ENCODE results near the gene R3HDM2. TPM values are rescaled to one million over a fixed set of nuclear protein-coding genes. Genes with fewer than 3 reads are reported as not detected.

Gene R3HDM2
- total and polyA plus RNA-seq, 2 donors (not counting 1 experiment from before 2014, with no cell fraction given): 104 to 129 TPM

DNA sequence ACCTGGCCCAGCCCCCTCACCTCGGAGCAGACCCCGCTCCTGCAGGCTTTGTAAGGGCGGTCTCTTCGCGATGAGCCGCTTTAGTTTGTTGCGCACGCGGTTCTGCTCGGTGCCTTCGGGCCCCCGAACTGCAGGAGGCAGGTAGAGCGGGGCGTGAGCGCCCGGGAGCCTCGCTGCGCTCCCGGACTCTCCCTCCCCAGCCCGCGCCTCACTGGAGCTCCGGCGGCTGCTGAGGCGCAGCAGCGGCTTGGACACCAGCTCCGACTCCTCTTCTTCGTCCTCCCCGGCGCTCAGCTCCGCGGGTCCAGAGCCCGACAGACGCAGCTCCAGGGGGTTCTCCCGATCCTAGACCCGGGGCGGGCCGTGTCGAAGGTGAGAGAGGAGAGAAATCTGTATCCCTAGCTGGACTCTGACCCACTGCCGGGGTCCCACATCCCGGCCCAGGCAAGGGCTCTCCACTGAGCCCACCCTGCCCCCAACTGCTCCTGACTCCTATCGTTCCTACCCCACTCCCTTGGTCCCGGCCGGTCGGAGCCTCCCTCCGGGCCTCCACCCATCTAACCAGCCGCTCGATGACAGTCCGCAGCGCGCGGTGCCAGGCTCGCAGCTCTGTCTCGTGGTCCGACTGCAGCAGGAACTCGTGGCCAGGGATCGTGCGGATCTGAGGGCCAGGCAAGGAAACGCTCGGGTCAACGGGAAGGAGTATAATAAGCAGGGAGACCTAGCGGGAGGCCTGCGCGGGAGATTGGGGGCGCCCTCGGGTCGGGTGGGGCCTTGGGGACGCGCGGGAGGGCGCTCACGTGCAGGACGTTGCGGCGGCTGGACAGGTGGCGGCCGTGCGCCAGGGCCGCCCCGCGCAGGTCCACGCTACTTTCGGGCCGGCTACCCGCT is 44.7 kb upstream of the R3HDM2 start:
- H3K36me3 ChIP-seq (replicated peaks in 1 of 2; ENCODE audit: control extremely low read depth in 1 of 2, control insufficient read depth in 1 of 2, extremely low read depth in 1 of 2, insufficient read depth in 2 of 2, low read length in 1 of 2): peaks cover 2 to 44% of the 10 kb centered on the region in 2 experiments
- peak overlapping the region; percentile 91 to 99 for H3K27ac ChIP-seq (ENCODE audit: low read length in 2 of 2)
- Mint-ChIP-seq H3K9me3 (ENCODE audit: insufficient read depth) (no peaks in the 10 kb centered on the region), H3K4me3 (peak overlapping the region; percentile 99), H3K27me3 (no peaks in the 10 kb centered on the region), H3K4me1 (peaks cover 76% of the 10 kb centered on the region), H3K27ac (peak overlapping the region; percentile 98)
- peak overlapping the region; percentile 88 for H3K9ac ChIP-seq (ENCODE audit: low read length)
- H3K9me3 ChIP-seq (ENCODE audit: control extremely low read depth in 1 of 3, control insufficient read depth in 2 of 3, insufficient read depth in 1 of 3, low read length in 2 of 3): no peaks in the 10 kb centered on the region
- H3K4me3 ChIP-seq (ENCODE audit: control extremely low read depth in 1 of 5, extremely low read depth in 1 of 5, insufficient read depth in 1 of 5, low read depth in 2 of 5, low read length in 4 of 5): peak overlapping the region; percentile 6 to 90 (median 82)
- peak overlapping the region; percentile 43 for H2AFZ ChIP-seq (ENCODE audit: insufficient read depth, low read depth, low read length, poor library complexity, severe bottlenecking)
- POLR2A ChIA-PET: interaction anchor here (0.5 to 5.3 kb wide), 5 partner anchors 13 to 234 kb away, joined by 3 to 39 read pairs (median 3); no protein-coding TSS in a partner anchor
- peak overlapping the region; percentile 95 for H3K4me2 ChIP-seq (replicated peaks; ENCODE audit: low read depth, low read length, poor library complexity, severe bottlenecking)
- peaks cover 54 to 76% of the 10 kb centered on the region in 2 donors for H3K4me1 ChIP-seq (ENCODE audit: control insufficient read depth in 2 of 2, insufficient read depth in 2 of 2, low read length in 2 of 2)
- no peaks in the 10 kb centered on the region for H3K27me3 ChIP-seq (replicated peaks in 1 of 4; ENCODE audit: control extremely low read depth in 1 of 4, control insufficient read depth in 3 of 4, insufficient read depth in 4 of 4, low read length in 3 of 4)
- no peak for ATAC-seq (ENCODE audit: low read depth)
- TF ChIP-seq CTCF (IDR thresholded peaks at IDR 0.05) (no peak), EZH2 (IDR thresholded peaks at IDR 0.05; ENCODE audit: borderline replicate concordance, insufficient read depth, low read depth, low read length, poor library complexity, severe bottlenecking) (no peak)
- CTCF ChIA-PET: interaction anchor here (1.0 to 10.4 kb wide), 8 partner anchors 9 to 22 kb away, joined by 3 to 166 read pairs (median 6); partner anchors contain the start of genes GLI1, INHBE and MARS1
- DNase-seq: no peak
- intact Hi-C loops (cut with micrococcal nuclease): loop anchor here (1.0 to 5.0 kb wide), 2 partner anchors 13 to 147 kb away; no protein-coding TSS in a partner anchor
- peaks cover 23% of the 10 kb centered on the region for H4K20me1 ChIP-seq (ENCODE audit: control insufficient read depth, insufficient read depth, low read length, poor library complexity, severe bottlenecking)
- 61% methylated on average over 79 of the region's 84 CpGs for WGBS (ENCODE audit: insufficient coverage)
- H3K79me2 ChIP-seq (ENCODE audit: control insufficient read depth, insufficient read depth, low read length): peaks cover 67% of the 10 kb centered on the region

All from B cell (primary cell).